ENCODE results near the gene WDR64.
A peak's percentile ranks its signal among the peaks of the same experiment; 100 is the strongest.

WDR64 gene

GRCh38 chr1:241838897-241839296 is 186.8 kb downstream of the WDR64 start:
- no peak for DNase-seq (ENCODE audit: low read depth)

GRCh38 chr1:241839369-241839979 is 187.4 kb downstream of the WDR64 start:
- DNase-seq (ENCODE audit: low read depth) = no peak

GRCh38 chr1:241840164-241840563 is 188.1 kb downstream of the WDR64 start:
- DNase-seq (ENCODE audit: low read depth) = no peak

GRCh38 chr1:241841691-241842090 is 189.6 kb downstream of the WDR64 start:
- DNase-seq (ENCODE audit: low read depth) = no peak

GRCh38 chr1:241842565-241842964 is 190.5 kb downstream of the WDR64 start:
- no peak for DNase-seq (ENCODE audit: low read depth)

- no peak for DNase-seq (ENCODE audit: low read depth)
These were observed 192.5 kb downstream of the WDR64 start for GRCh38 chr1:241844593-241844992.

- DNase-seq (ENCODE audit: low read depth) = no peak
These were observed 194.3 kb downstream of the WDR64 start for GRCh38 chr1:241846375-241846774.

GRCh38 chr1:241846862-241847539 is 194.9 kb downstream of the WDR64 start:
- DNase-seq (ENCODE audit: low read depth) = no peak

GRCh38 chr1:241847540-241847795 is 195.4 kb downstream of the WDR64 start:
- DNase-seq (ENCODE audit: low read depth) = no peak

GRCh38 chr1:241847796-241848685 is 196.0 kb downstream of the WDR64 start, which contains the start of gene EXO1:
Gene EXO1 (plus strand): TSS chr1:241848204. CDS start chr1:241850426, 2,222 bp downstream.
- DNase-seq (ENCODE audit: low read depth) = peak; percentile 93

- no peak for DNase-seq (ENCODE audit: low read depth)
These were observed 196.7 kb downstream of the WDR64 start for GRCh38 chr1:241848686-241849344.

- DNase-seq (ENCODE audit: low read depth) = no peak
These were observed 197.2 kb downstream of the WDR64 start for GRCh38 chr1:241849345-241849695.
